DOHH2 (cell line): ENCODE measurements around the gene TUBB1.

Experiments used
- H3F3A ChIP-seq: fragments of 200-600 bp; sonication (generic), shearing (Covaris generic); 2 replicates; pipeline ENCODE4 v1.6.0; 2016; ENCODE audit warnings: antibody characterized with exemption, mild to moderate bottlenecking; ENCODE audit not compliant: control insufficient read depth, insufficient read depth
- H3K27ac ChIP-seq: fragments of 200-600 bp; sonication (generic); 2 replicates; pipeline ENCODE4 v1.5.1; 2014; ENCODE audit warnings: low read depth, mild to moderate bottlenecking, low read length, moderate library complexity
- H3K27me3 ChIP-seq: fragments of 200-600 bp; sonication (generic); 2 replicates; pipeline ENCODE4 v1.6.1; 2014; ENCODE audit warnings: mild to moderate bottlenecking, low read length, mixed read lengths; ENCODE audit not compliant: control insufficient read depth
- H3K36me3 ChIP-seq: fragments of 200-600 bp; sonication (generic); 2 replicates; pipeline ENCODE4 v1.6.1; 2014; ENCODE audit warnings: mild to moderate bottlenecking, low read length, moderate library complexity, mixed read lengths; ENCODE audit not compliant: control insufficient read depth
- H3K4me1 ChIP-seq: fragments of 200-600 bp; sonication (generic); 2 replicates; pipeline ENCODE4 v1.6.1; 2014; ENCODE audit warnings: mild to moderate bottlenecking, low read length, mixed read lengths; ENCODE audit not compliant: control insufficient read depth
- H3K4me2 ChIP-seq: fragments of 200-600 bp; sonication (generic); 2 replicates; pipeline ENCODE4 v1.6.0; 2014; ENCODE audit warnings: mild to moderate bottlenecking, low read length, moderate library complexity
- H3K4me3 ChIP-seq: fragments of 200-600 bp; sonication (generic); 2 replicates; pipeline ENCODE4 v1.5.1; 2014; ENCODE audit warnings: mild to moderate bottlenecking, low read length, mixed read lengths
- H3K79me2 ChIP-seq: fragments of 200-600 bp; sonication (generic); 2 replicates; pipeline ENCODE4 v1.6.1; 2014; ENCODE audit warnings: mild to moderate bottlenecking, low read length, mixed read lengths; ENCODE audit not compliant: control insufficient read depth
- H3K9me2 ChIP-seq: fragments of 200-600 bp; sonication (generic); replicated peaks from 2 replicates; pipeline ENCODE4 v1.6.1; 2014; ENCODE audit warnings: mild to moderate bottlenecking, low read length, mixed read lengths; ENCODE audit not compliant: control insufficient read depth
- H3K9me3 ChIP-seq: fragments of 200-600 bp; sonication (generic); 2 replicates; pipeline ENCODE4 v1.6.1; 2014; ENCODE audit warnings: antibody characterized with exemption, low read length, mixed read lengths; ENCODE audit not compliant: control insufficient read depth, insufficient read depth
- H4K20me1 ChIP-seq: fragments of 200-600 bp; sonication (generic); 2 replicates; pipeline ENCODE4 v1.6.0; 2014; ENCODE audit warnings: low read depth, mild to moderate bottlenecking, antibody characterized with exemption, low read length, moderate library complexity; ENCODE audit not compliant: control insufficient read depth, insufficient read depth
- CTCF ChIP-seq: fragments of 200-600 bp; sonication (generic); IDR thresholded peaks from one replicate; pipeline ENCODE4 v1.5.1; 2014; ENCODE audit warnings: antibody characterized with exemption, mild to moderate bottlenecking, low read depth, low read length; ENCODE audit not compliant: poor library complexity, severe bottlenecking
- EZH2phosphoT487 ChIP-seq: fragments of 200-600 bp; sonication (generic); IDR thresholded peaks from 2 replicates; pipeline ENCODE4 v1.6.1; 2017; ENCODE audit warnings: borderline replicate concordance, mild to moderate bottlenecking, antibody characterized with exemption, low read length, moderate library complexity, mixed read lengths

Gene TUBB1

GRCh38 chr20:58984691-58985090 lies 34.5 kb upstream of the TUBB1 start:
- Histone ChIP-seq H3K27me3 (no peaks in the 10 kb centered on the region), H3F3A (no peaks in the 10 kb centered on the region), H3K9me2 (no peaks in the 10 kb centered on the region), H3K4me2 (no peak overlapping the region), H4K20me1 (peaks cover 3% of the 10 kb centered on the region; the same call in 1 of the 2 replicates), H3K9me3 (no peaks in the 10 kb centered on the region), H3K79me2 (peaks cover 60% of the 10 kb centered on the region), H3K36me3 (peaks cover 52% of the 10 kb centered on the region), H3K4me3 (no peak overlapping the region), H3K4me1 (peaks cover 28% of the 10 kb centered on the region), H3K27ac (no peak overlapping the region)
- no peak for TF ChIP-seq EZH2phosphoT487
- TF ChIP-seq CTCF, result no peak

DNA sequence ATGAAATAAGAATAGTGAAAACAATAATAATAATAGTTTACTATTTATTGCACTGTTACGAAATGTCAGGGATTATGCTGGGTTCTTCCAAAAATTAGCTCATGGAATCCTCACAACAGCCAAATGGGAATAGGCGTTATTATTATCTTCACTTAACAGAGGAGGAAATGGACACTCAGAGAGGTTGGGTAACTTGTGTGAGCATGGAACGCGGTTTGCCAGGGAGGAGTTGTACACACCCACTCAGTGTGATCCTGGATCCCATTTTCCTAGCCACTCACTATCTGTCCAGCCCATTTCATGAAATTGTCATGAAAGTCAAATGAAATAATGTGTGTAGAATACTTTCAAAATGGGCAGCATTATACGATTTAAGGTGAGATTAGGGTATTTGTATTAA lies 33.6 kb upstream of the TUBB1 start:
- Histone ChIP-seq H3K9me2 (no peaks in the 10 kb centered on the region), H3K27ac (no peak overlapping the region), H3F3A (0 out of 2 replicates have a peak, but pooled peaks cover 4% of the 10 kb centered on the region), H3K9me3 (no peaks in the 10 kb centered on the region), H3K4me1 (peaks cover 24% of the 10 kb centered on the region), H3K79me2 (peaks cover 60% of the 10 kb centered on the region), H3K27me3 (no peaks in the 10 kb centered on the region), H4K20me1 (peaks cover 3% of the 10 kb centered on the region; the same call in 1 of the 2 replicates), H3K4me2 (no peak overlapping the region), H3K4me3 (no peak overlapping the region), H3K36me3 (peaks cover 61% of the 10 kb centered on the region)
- TF ChIP-seq EZH2phosphoT487 (no peak), CTCF (no peak)

DNA sequence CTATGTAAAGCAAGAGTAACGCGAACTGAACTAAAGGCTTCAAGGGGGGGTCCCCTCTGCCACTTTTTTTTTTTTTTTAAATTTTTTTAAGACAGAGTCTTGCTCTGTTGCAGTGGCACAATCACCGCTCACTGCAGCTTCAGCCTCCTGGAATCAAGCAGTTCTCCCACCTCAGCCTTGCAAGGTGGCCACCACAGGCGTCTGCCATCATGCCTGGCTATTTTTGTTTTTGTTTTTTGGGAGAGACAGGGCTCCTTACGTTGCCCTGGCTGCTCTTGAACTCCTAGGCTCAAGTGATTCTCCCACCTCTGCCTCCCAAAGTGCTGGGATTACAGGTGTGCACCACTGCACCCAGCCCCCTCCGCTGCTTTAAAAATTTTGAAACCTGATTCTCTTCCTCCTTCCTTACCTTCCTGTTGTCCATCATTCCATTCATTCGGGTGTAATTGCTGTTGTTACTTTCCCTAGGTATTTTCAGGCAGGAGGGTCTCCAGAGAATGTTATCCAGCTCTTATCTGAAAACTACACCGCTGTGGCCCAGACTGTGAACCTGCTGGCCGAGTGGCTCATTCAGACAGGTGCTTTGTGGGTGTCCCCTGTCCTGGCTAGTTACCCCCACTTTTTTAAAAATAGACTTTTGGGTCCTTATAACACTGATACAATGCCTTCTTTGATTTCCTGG lies 32.8 kb upstream of the TUBB1 start:
- Histone ChIP-seq H3K9me3 (no peaks in the 10 kb centered on the region), H3K36me3 (peaks cover 68% of the 10 kb centered on the region), H4K20me1 (peaks cover 3% of the 10 kb centered on the region; the same call in 1 of the 2 replicates), H3K27ac (no peak overlapping the region), H3K4me3 (no peak overlapping the region), H3K4me1 (peaks cover 24% of the 10 kb centered on the region), H3K4me2 (no peak overlapping the region), H3K9me2 (no peaks in the 10 kb centered on the region), H3K27me3 (no peaks in the 10 kb centered on the region), H3F3A (peaks cover 8% of the 10 kb centered on the region), H3K79me2 (peaks cover 60% of the 10 kb centered on the region)
- TF ChIP-seq CTCF (no peak), EZH2phosphoT487 (no peak)
